Heart right ventricle (tissue), 16 donors: ENCODE results near the gene SMIM31. TPM values are rescaled to one million over a fixed set of nuclear protein-coding genes. Genes with fewer than 3 reads are reported as not detected.

ENCODE experiments used
- ATAC-seq, 8 donors: fragments of 200-7000 bp; cut with Tn5 transposase; one replicate each; pipeline ENCODE4 v1.9.1; 2020; ENCODE audit warnings: mild to moderate bottlenecking in 8 of 8, moderate library complexity in 8 of 8, moderate number of reproducible peaks in 1 of 8
- DNase-seq, 2 donors: peaks; one replicate each; pipeline ENCODE4 v3.0.0-alpha.2; 2020
- H3K27ac ChIP-seq, 10 donors: fragments of 200-600 bp; sonication (generic) in 2 of 10; one replicate each; pipeline versions ENCODE4 v1.5.0 to v1.8.0; 2020 to 2022; ENCODE audit warnings: mild to moderate bottlenecking in 3 of 10
- H3K27me3 ChIP-seq, 7 donors: fragments of 200-600 bp; one replicate each; pipeline ENCODE4 v1.8.0; 2021 to 2022; ENCODE audit warnings: mild to moderate bottlenecking in 2 of 7
- H3K36me3 ChIP-seq, 9 donors: fragments of 200-600 bp; sonication (generic) in 1 of 9; one replicate each; pipeline versions ENCODE4 v1.5.0 to v1.8.0; 2020 to 2022; ENCODE audit warnings: mild to moderate bottlenecking in 2 of 9
- H3K4me1 ChIP-seq, 9 donors: fragments of 200-600 bp; sonication (generic) in 1 of 9; one replicate each; pipeline versions ENCODE4 v1.5.0 to v1.8.0; 2020 to 2022; ENCODE audit warnings: mild to moderate bottlenecking in 4 of 9
- H3K4me3 ChIP-seq, 10 donors: fragments of 200-600 bp; sonication (generic) in 2 of 10; one replicate each; pipeline versions ENCODE4 v1.5.0 to v1.8.0; 2020 to 2022; ENCODE audit warnings: mild to moderate bottlenecking in 7 of 10, moderate library complexity in 2 of 10
- H3K9me3 ChIP-seq, 11 donors: fragments of 200-600 bp in 10 of 11; sonication (generic) in 2 of 11; one replicate each; pipeline versions ENCODE4 v1.5.0 to v1.8.0; 2013 to 2022; ENCODE audit warnings: mild to moderate bottlenecking in 2 of 11, control low read depth in 1 of 11, moderate library complexity in 1 of 11
- WGBS, 2 donors: extraction: QIAGEN DNeasy Blood & Tissue Kit; methylation state at CpG; one replicate each; pipeline ENCODE4 v1.1.7; 2013; ENCODE audit warnings: inconsistent platforms in 1 of 2; 5-methylcytosine and 5-hydroxymethylcytosine counted together
- intact Hi-C, 10 donors: fragments of 100-400 bp; cut with DNase I; formaldehyde crosslinking; loops; one replicate each; pipeline versions ENCODE4 v1.11.1 to v1.14.2; 2022
- polyA plus RNA-seq, 2 donors: library from polyadenylated mRNA; stranded (reverse); fragments of 200-250 nt; gene quantifications; one replicate each; pipeline ENCODE4 v1.2.3, GENCODE V29; 2013
- total RNA-seq, 10 donors: library from RNA; stranded (reverse); fragmentation: NEBNext Ultra II Directional in 3 of 10; extraction: Animal tissue kit (Norgen Biotek cat#: 25700) in 3 of 10; gene quantifications; one replicate each; pipeline versions ENCODE4 v1.2.1 to v1.2.4, GENCODE V29; 2021 to 2023
- TF ChIP-seq, protein P1 (sequence below), 9 donors: fragments of 200-600 bp; sonication (generic) in 2 of 9; IDR thresholded peaks; one replicate each; pipeline versions ENCODE4 v1.5.0 to v1.8.0; 2021 to 2022; ENCODE audit warnings: antibody characterized with exemption in 9 of 9, mild to moderate bottlenecking in 5 of 9, moderate library complexity in 1 of 9
- donor health status: Arrhythmogenic right ventricular cardiomyopathy.
- donor health status: ischemic (EF 13 %, LVEDD 7.1; RV severe dilation, severe dysfunction).
- donor health status: healthy with polysubstance abuse.
- donor health status: DM: no; HTN: yes; CAD: no.
- donor health status: DM: no; HTN: no; CAD: no.
- donor health status: ischemic (EF 25% LVEDD 6.9; RV normal size, moderate dysfunction).
- donor health status: ischemic (EF 25% LVEDD 5.7; RV mildly dilated, moderate dysfunction).
- donor health status: healthy.
- donor health status: DM: yes; HTN: yes; CAD: no.
- donor health status: Ischemic cardiomyopathy.
- donor health status: ischemic (EF 35%, LVEDD 5.7; RV mildly dilated, moderate dysfunction).
- donor health status: nonischemic (EF 11% LVEDD 7.7; RV severe dilation, severe dysfunction).
- donor health status: DM: yes; HTN: yes; CAD: no.
- donor health status: PGD.
- donor health status: ischemic (EF 29% LVEDD 5.4; RV normal size, mild dysfunction).
- donor health status: nonischemic (EF 23%, LVEDD 6.1; RV moderate dilation, normal function).

Gene SMIM31
- total and polyA plus RNA-seq, 12 donors, result not detected

DNA sequence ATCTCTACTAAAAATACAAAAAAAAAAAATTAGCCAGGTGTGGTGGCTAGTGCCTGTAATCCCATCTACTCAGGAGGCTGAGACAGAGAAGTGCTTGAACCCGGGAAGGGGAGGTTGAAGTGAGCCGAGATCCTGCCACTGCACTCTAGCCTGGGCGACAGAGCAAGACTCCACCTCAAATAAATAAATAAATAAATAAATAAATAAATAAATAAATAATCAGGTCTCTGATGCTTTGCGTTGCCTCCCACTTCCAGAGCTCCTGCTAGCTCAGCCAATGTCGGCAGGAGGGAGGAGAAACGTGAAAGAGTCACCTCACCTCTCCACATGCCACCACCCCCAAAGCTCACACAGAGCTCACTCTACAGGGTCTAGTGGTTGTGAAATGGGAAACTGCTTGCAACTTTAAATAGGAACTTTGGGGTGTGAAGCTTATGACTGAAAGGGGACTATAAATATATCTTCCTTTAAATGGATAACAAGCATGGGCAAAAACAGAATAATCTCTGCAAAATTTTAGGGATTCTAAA is 7.9 kb downstream of the SMIM31 start:
- ATAC-seq, result no peak
- Histone ChIP-seq H3K27ac (no peak overlapping the region), H3K4me1 (no peaks in the 10 kb centered on the region), H3K36me3 (no peaks in the 10 kb centered on the region), H3K27me3 (peaks cover 0 to 25% (median 6%) of the 10 kb centered on the region in 7 donors), H3K4me3 (no peak overlapping the region), H3K9me3 (no peaks in the 10 kb centered on the region)
- intact Hi-C loops, result no loop called here
- TF ChIP-seq, protein P1, sequence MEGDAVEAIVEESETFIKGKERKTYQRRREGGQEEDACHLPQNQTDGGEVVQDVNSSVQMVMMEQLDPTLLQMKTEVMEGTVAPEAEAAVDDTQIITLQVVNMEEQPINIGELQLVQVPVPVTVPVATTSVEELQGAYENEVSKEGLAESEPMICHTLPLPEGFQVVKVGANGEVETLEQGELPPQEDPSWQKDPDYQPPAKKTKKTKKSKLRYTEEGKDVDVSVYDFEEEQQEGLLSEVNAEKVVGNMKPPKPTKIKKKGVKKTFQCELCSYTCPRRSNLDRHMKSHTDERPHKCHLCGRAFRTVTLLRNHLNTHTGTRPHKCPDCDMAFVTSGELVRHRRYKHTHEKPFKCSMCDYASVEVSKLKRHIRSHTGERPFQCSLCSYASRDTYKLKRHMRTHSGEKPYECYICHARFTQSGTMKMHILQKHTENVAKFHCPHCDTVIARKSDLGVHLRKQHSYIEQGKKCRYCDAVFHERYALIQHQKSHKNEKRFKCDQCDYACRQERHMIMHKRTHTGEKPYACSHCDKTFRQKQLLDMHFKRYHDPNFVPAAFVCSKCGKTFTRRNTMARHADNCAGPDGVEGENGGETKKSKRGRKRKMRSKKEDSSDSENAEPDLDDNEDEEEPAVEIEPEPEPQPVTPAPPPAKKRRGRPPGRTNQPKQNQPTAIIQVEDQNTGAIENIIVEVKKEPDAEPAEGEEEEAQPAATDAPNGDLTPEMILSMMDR (IDR thresholded peaks at IDR 0.05), result no peak
- no peak for DNase-seq
- 88 to 93% methylated on average over 6 of the region's 6 CpGs for WGBS, 2 donors

DNA sequence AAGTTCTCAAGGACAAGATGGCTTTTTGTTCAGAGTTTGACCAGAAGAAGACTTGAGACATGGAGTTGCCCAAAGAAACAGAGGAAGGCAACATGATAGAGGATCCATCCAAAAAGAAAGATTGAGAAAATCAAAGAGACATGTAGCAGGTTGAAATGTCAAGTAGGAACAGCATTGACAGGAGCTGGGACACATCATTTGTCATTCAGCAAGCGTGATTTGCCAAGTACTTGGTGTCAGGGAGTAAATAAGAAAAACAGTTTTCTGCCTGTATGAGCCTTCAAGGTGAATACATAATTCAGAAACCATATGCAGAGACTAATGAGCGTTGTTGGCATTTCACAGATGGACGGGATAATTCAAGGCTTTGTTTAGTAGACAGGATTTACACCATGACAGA is 11.2 kb downstream of the SMIM31 start:
- Histone ChIP-seq H3K27ac (no peak overlapping the region), H3K36me3 (no peaks in the 10 kb centered on the region), H3K4me1 (no peaks in the 10 kb centered on the region), H3K27me3 (peaks cover 0 to 34% (median 10%) of the 10 kb centered on the region in 7 donors), H3K9me3 (no peaks in the 10 kb centered on the region), H3K4me3 (no peak overlapping the region)
- DNase-seq (no peak), ATAC-seq (no peak)
- TF ChIP-seq, protein P1 (IDR thresholded peaks at IDR 0.05), result no peak
- intact Hi-C loops, result no loop called here
- WGBS, 2 donors, result 75 to 77% methylated on average over 3 of the region's 3 CpGs

DNA sequence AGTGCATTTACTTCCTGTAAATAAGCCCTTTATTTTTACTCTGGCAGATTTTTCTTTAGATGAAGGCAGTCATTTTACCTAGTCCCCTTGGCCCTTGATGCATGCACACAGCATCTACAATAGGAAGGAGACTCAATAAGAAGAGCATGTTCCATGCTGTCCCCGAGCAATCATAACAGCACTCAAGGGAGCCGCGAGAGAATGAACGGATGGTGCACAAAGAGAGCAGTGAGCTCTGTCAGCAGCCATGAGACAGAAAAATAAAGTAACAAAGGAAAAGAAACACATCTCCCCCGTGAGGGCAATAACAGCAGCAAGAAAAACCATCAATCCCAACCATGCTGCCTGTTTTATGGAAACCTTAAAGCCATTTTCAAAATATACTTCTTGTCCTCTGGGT is 11.9 kb downstream of the SMIM31 start:
- intact Hi-C loops, result no loop called here
- TF ChIP-seq, protein P1 (IDR thresholded peaks at IDR 0.05), result no peak
- 59 to 63% methylated on average over 5 of the region's 5 CpGs for WGBS, 2 donors

DNA sequence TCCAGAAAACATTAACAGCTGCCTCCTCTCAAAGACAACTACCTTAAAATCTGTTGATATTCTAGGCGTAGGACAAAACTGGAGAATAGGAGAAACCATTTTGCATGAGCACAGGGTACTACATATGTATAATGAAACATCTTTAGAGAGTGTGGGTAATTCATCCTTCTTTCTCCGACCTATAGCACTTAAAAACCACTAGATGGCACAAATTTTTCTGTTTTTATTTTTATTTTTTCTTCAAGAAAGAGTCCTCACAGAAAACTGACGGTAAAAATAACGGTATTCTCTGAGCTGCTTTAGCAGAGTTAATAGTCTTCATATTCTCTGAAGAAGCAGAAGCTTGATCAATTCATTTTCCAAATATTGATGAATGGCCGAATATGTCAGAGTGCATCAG is 14.6 kb downstream of the SMIM31 start:
- Histone ChIP-seq H3K9me3 (no peaks in the 10 kb centered on the region), H3K4me3 (no peak overlapping the region), H3K4me1 (no peaks in the 10 kb centered on the region), H3K36me3 (no peaks in the 10 kb centered on the region), H3K27me3 (peaks cover 0 to 27% (median 7%) of the 10 kb centered on the region in 7 donors), H3K27ac (no peak overlapping the region)
- DNase-seq, result no peak
- 44 to 47% methylated on average over 5 of the region's 5 CpGs for WGBS, 2 donors
- ATAC-seq, result no peak
- intact Hi-C loops, result no loop called here
- TF ChIP-seq, protein P1 (IDR thresholded peaks at IDR 0.05), result peak in 5 of 9 donors; percentile 15 to 37 (median 20)

More for the DNA sequence above, 11.9 kb downstream of the SMIM31 start:
- Histone ChIP-seq H3K4me1 (no peaks in the 10 kb centered on the region), H3K27me3 (peaks cover 0 to 34% (median 10%) of the 10 kb centered on the region in 7 donors), H3K27ac (no peak overlapping the region), H3K9me3 (no peaks in the 10 kb centered on the region), H3K36me3 (no peaks in the 10 kb centered on the region), H3K4me3 (no peak overlapping the region)
- ATAC-seq, result no peak
- no peak for DNase-seq
